Measurements from ENCODE around the gene NRTN.
"Not testable (repeated sequence)": the region's sequence is repeated elsewhere in the genome, so short reads cannot be mapped to it uniquely, and the experiment has no call there.

NRTN gene

DNA sequence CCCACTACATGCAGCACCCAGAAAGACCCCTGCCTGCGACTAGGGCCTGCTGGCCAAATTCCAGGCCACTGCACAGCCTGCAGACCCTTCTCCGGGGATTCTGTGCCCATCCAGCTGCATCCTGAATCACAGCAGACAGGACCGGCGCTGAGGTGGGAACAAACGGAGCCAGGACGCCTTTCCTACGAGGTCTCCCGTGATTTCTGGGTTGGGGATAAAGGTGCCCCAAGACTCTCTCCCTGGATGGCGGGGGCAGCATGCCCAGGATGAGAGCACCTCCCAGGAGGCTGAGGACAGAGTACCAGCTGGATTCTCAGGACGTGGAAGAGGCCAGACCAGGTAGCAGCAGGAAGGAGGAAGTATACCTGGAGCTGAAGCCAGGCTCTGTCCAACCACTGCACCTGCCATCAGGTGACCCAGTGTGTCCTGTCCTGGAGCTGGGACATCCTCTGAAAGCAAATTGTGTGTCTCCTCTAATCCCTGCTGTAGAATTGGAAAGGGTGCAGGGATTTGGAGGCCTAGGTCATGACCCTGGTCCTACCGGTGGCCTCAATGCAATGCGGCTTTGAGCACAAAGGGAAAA, 68.8 kb downstream of the NRTN start:
- DNase-seq = no peak

DNA sequence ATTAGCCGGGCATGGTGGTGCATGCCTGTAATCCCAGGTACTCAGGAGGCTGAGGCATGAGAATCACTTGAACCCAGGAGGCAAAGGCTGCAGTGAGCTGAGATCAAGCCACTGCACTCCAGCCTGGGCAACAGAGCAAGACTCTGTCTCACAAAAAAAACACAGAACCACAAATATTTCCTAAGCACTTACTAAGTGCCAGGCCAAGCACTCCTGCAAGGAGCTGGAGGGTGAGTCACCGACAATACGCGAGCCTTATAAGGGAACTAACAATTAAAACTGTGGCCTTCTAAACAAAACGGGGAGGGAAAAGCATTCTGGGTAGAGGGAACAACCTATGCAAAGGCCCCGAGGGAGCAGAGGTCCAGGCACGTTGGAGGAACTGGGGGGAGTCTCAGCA, 69.6 kb downstream of the NRTN start:
- not testable (repeated sequence) for DNase-seq

DNA sequence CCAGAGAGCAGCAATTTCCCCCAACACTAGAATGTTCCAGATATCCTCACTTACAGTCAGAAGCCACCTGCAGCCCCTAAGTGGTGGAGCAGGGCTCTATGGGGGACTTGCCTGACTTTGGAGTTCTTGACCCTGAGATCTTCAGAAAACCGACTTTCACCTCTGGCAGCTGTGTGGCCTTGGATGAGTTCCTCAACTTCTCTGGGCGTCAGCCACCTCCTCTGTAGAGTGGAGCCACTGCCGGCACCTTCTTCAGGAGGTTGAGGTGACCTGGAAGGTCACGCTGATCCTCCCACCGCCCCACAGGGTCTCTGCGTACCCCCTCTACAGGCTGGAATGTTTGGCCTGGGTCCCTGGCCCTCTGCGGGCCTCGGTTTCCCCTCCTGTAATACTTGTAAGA, 72.6 kb downstream of the NRTN start:
- DNase-seq = no peak

DNA sequence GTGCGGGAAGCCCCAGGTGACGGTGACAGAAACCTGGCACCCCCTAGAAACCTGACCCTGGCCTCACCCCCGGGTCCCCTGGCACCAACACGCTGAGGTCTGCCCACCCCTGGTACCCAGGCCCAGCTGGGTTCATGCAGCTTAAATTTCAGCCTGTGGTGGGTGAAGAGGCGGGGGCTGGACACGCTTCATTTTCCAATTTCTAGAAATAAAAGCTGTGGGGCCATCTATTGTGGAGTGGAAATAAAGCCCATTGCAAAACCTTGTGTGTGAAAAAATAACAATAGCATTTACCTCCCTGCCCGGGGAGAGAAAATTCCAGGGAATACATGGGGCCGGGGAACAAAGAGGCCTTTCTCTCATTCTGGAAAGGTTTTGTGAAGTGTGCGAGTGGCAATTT, 73.0 kb downstream of the NRTN start:
- no peak for DNase-seq

All from CD4-positive, alpha-beta T cell treated with Interleukin-12 subunit alpha and Interleukin-12 subunit beta, for 1 hour (primary cell).